Hepatocyte (in vitro differentiated cells): ENCODE data around the gene TULP4. TPM values are rescaled to one million over a fixed set of nuclear protein-coding genes. Genes with fewer than 3 reads are reported as not detected.

Source experiments
- DNase-seq: peaks from one replicate; pipeline ENCODE4 v3.0.0-alpha.2; 2016; ENCODE audit warnings: low spot score
- H2AFZ ChIP-seq: fragments of 200-600 bp; sonication (generic); 2 replicates; pipeline ENCODE4 v1.6.0; 2016; ENCODE audit warnings: antibody characterized with exemption, mild to moderate bottlenecking
- H3K27ac ChIP-seq: fragments of 200-600 bp; sonication (generic); 2 replicates; pipeline ENCODE4 v1.5.1; 2016; ENCODE audit warnings: mild to moderate bottlenecking
- H3K27me3 ChIP-seq: fragments of 200-600 bp; sonication (generic); 2 replicates; pipeline ENCODE4 v1.6.1; 2016
- H3K36me3 ChIP-seq: fragments of 200-600 bp; sonication (generic); replicated peaks from 2 replicates; pipeline ENCODE4 v1.5.1; 2016; ENCODE audit warnings: low read depth; ENCODE audit not compliant: insufficient read depth
- H3K4me1 ChIP-seq: fragments of 200-600 bp; sonication (generic); 2 replicates; pipeline ENCODE4 v1.5.1; 2016; ENCODE audit warnings: mild to moderate bottlenecking, moderate library complexity; ENCODE audit not compliant: insufficient read depth
- H3K4me2 ChIP-seq: fragments of 200-600 bp; sonication (generic); 2 replicates; pipeline ENCODE4 v1.6.0; 2016
- H3K4me3 ChIP-seq: fragments of 200-600 bp; sonication (generic); 2 replicates; pipeline ENCODE4 v1.5.1; 2016; ENCODE audit warnings: mild to moderate bottlenecking
- H3K79me2 ChIP-seq: fragments of 200-600 bp; sonication (generic); 2 replicates; pipeline ENCODE4 v1.6.0; 2017; ENCODE audit warnings: mild to moderate bottlenecking
- H3K9me2 ChIP-seq: fragments of 200-600 bp; sonication (generic); replicated peaks from 2 replicates; pipeline ENCODE4 v1.6.0; 2017; ENCODE audit warnings: mild to moderate bottlenecking; ENCODE audit not compliant: insufficient read depth
- H3K9me3 ChIP-seq: fragments of 200-600 bp; sonication (generic); 2 replicates; pipeline ENCODE4 v1.5.1; 2016; ENCODE audit warnings: low read depth, mild to moderate bottlenecking
- H4K20me1 ChIP-seq: fragments of 200-600 bp; sonication (generic); 2 replicates; pipeline ENCODE4 v1.6.0; 2016; ENCODE audit warnings: mild to moderate bottlenecking; ENCODE audit not compliant: insufficient read depth, poor library complexity, severe bottlenecking
- CTCF ChIP-seq: fragments of 200-600 bp; sonication (generic); IDR thresholded peaks from 2 replicates; pipeline ENCODE4 v1.5.1; 2016; ENCODE audit warnings: antibody characterized with exemption, mild to moderate bottlenecking; ENCODE audit not compliant: poor library complexity
- EZH2 ChIP-seq: fragments of 200-600 bp; sonication (generic); IDR thresholded peaks from 2 replicates; pipeline ENCODE4 v1.6.1; 2016; ENCODE audit warnings: antibody characterized with exemption, mild to moderate bottlenecking, borderline replicate concordance
- EZH2phosphoT487 ChIP-seq: fragments of 200-600 bp; sonication (generic); IDR thresholded peaks from one replicate; pipeline ENCODE4 v1.6.1; 2018; ENCODE audit warnings: antibody characterized with exemption, mild to moderate bottlenecking, low read depth, moderate library complexity; ENCODE audit not compliant: unreplicated experiment, severe bottlenecking
- WGBS: methylation state at CpG from one replicate; pipeline ENCODE4 v1.1.6; 2016; ENCODE audit warnings: low lambda C conversion rate; ENCODE audit errors: missing lambda C conversion rate; 5-methylcytosine and 5-hydroxymethylcytosine counted together
- polyA plus RNA-seq: library from polyadenylated mRNA; unstranded; fragments of >200 nt; fragmentation: Nextera tagmentation; extraction: Ambion mirVana; gene quantifications from 2 replicates; pipeline ENCODE4 v1.2.1, GENCODE V29; 2016
- total RNA-seq: library from RNA; depleted of rRNA; stranded (reverse); fragments of >200 nt; gene quantifications from 2 replicates; pipeline ENCODE4 v1.2.3, GENCODE V29; 2014

Gene TULP4
- total and polyA plus RNA-seq, 2 experiments from 2014 or later, result 30.1 to 129 TPM

DNA sequence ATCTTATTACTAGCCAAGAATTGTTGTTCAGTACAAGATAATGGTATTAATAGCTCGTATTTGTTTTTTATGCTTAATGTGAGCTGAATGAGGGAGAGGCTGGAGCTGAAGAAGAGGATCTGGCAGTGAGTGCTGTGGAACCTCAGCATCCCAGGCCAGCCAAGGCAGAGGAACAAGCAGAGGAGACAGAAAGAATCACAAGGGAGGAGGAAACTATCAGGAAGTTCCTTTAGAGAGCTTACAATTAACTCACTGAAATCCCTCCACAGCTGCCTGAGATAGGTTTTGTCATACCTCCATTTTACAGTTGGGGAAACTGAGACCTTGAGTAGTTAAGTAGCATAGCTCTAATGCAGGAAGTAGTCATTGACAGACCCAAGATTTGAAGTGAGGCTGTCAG, 39.9 kb upstream of the TULP4 start:
- Histone ChIP-seq H3K4me2 (no peak overlapping the region), H3K9me3 (no peaks in the 10 kb centered on the region), H3K27me3 (no peaks in the 10 kb centered on the region), H3K36me3 (no peaks in the 10 kb centered on the region), H3K79me2 (peaks cover 80% of the 10 kb centered on the region), H3K4me1 (peaks cover 7% of the 10 kb centered on the region), H3K27ac (no peak overlapping the region), H3K4me3 (no peak overlapping the region), H3K9me2 (no peaks in the 10 kb centered on the region), H4K20me1 (peaks cover 9% of the 10 kb centered on the region), H2AFZ (no peak overlapping the region)
- TF ChIP-seq EZH2phosphoT487 (no peak), EZH2 (no peak), CTCF (no peak)
- no peak for DNase-seq
- 97% methylated on average over 1 of the region's 1 CpG for WGBS

DNA sequence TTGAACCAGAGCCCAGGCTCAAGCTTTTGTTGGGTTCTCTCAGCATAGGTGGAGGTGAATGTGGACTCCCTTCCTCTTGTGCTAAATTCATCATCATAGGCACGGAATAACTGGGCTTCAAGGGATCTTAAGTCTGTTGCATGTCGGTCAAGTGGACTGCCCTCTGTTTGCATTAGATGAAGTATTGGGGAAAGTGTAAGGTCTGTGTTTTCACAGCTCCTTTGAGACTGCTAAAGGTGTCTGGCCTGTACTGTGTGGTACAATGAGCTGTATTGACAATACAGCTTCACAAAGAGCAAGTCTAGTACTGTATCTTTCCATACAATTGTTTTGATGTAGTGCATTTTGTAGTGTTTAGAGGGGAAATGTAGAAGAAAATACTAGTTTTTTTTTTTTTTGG, 34.3 kb upstream of the TULP4 start:
- Histone ChIP-seq H4K20me1 (no peaks in the 10 kb centered on the region), H2AFZ (no peak overlapping the region), H3K4me1 (no peaks in the 10 kb centered on the region), H3K9me2 (no peaks in the 10 kb centered on the region), H3K79me2 (peaks cover 72% of the 10 kb centered on the region), H3K27me3 (no peaks in the 10 kb centered on the region), H3K4me2 (no peak overlapping the region), H3K4me3 (no peak overlapping the region), H3K9me3 (no peaks in the 10 kb centered on the region), H3K36me3 (no peaks in the 10 kb centered on the region), H3K27ac (no peak overlapping the region)
- TF ChIP-seq EZH2phosphoT487 (no peak), EZH2 (no peak), CTCF (no peak)
- WGBS, result 78% methylated on average over 2 of the region's 2 CpGs
- no peak for DNase-seq

DNA sequence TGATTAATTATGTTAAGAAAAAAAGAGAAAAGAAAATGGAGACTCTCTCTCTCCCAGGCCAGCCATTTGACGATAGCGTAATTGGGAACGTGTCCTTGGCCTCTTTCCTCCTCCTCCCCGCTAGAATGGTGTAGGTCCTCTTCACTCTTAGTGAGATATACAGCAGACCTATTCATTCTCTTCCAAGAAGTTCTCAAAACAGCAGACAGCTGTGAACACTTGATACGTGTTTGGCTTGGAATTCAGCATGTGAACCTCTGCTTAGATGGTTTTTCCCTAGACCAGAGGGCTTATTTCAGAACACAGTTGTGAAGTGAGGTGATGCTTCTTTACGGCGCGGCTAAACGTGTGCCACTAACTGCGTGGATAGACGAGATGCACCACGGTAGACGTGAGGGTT, 32.6 kb upstream of the TULP4 start:
- Histone ChIP-seq H2AFZ (no peak overlapping the region), H3K9me2 (no peaks in the 10 kb centered on the region), H3K4me2 (no peak overlapping the region), H3K79me2 (peaks cover 61% of the 10 kb centered on the region), H3K27ac (no peak overlapping the region), H3K27me3 (no peaks in the 10 kb centered on the region), H3K36me3 (no peaks in the 10 kb centered on the region), H3K4me1 (peaks cover 14% of the 10 kb centered on the region), H3K4me3 (no peak overlapping the region), H3K9me3 (no peaks in the 10 kb centered on the region), H4K20me1 (no peaks in the 10 kb centered on the region)
- no peak for TF ChIP-seq EZH2phosphoT487
- no peak for TF ChIP-seq EZH2
- TF ChIP-seq CTCF, result no peak
- no peak for DNase-seq
- 88% methylated on average over 13 of the region's 13 CpGs for WGBS
